HG02759 (cell line): Measurements from ENCODE around the gene AICDA.
A peak's percentile ranks its signal among the peaks of the same experiment; 100 is the strongest.
"Not testable (repeated sequence)": the region's sequence is repeated elsewhere in the genome, so short reads cannot be mapped to it uniquely, and the experiment has no call there.

Source experiments
- ATAC-seq: cut with Tn5 transposase; IDR thresholded peaks from one replicate; pipeline ENCODE4 v1.9.1; 2021; ENCODE audit warnings: mild to moderate bottlenecking, moderate library complexity; ENCODE audit not compliant: unreplicated experiment

AICDA gene

GRCh38 chr12:8612629-8613028 lies at the start of gene AICDA:
Gene AICDA (minus strand): TSS chr12:8612859. CDS start chr12:8612767, 92 bp downstream.
- peak; percentile 32 for ATAC-seq

DNA sequence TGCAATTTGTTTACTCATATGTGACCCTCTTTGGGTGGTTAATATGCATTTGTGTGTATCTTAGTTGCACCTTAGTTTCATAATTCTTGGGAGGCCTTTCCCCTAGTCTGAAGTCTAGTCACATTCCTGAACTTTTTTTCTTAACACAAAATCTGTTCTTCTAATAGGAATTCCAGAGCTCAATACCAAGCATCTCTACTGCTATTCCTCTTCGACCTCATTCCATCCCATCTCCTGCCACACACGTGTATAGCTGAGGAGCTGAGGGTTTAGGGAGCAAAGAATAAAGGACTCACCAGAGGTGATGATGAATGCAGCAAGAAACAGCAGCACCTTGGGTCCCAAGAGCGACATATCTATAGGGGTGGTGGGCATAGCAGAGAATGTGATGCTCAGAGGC lies 49.1 kb upstream of the AICDA start:
- no peak for ATAC-seq

DNA sequence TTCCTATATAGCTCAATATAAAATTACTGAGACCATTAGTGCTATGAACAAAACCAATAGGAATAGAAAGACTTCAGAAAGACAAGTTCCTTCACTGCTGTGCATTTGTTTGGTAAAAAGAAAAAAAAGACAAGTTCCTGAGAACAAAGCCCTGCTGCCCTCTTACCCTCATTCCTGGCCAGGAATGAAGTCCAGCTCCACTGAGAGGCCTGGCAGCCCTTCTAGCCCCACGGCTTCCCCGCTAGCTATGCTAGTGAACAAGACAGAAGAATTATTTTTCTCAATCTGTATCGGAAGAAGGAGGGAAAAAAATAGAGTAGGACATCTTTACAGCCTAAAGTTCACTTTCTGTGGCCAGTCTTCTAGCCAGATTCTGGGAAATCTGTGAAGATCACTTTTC lies 48.4 kb upstream of the AICDA start:
- ATAC-seq: no peak

GRCh38 chr12:8658346-8658745 lies 45.7 kb upstream of the AICDA start:
- no peak for ATAC-seq

- no peak for ATAC-seq
Observed at GRCh38 chr12:8655421-8655820, 42.8 kb upstream of the AICDA start.

- peak; percentile 77 for ATAC-seq
Observed at GRCh38 chr12:8648576-8649205, 36.0 kb upstream of the AICDA start.

DNA sequence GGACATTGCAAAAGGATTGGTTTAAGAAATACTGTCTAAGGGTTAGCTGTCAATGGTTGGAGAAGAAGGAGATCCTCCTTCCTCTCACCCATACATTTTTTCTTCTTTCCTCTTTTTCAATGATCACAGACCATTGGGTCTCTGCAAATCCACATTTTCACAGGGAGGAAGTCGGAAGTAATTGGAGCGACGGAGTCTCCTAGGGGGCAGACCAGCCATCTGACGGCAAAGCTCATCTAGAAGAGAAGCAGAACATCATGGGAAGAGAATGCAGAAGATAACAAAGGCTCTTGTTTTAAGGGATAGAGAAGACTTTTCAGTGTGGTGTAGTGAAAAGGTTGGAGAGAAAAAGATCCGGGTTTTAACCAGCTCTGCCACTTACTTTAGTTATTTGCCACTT lies 35.3 kb upstream of the AICDA start:
- no peak for ATAC-seq

GRCh38 chr12:8644345-8645248 lies 31.9 kb upstream of the AICDA start:
- ATAC-seq: peak; percentile 69

- ATAC-seq: no peak
Observed at GRCh38 chr12:8642775-8643174, 30.1 kb upstream of the AICDA start.

GRCh38 chr12:8639936-8640335 lies 27.3 kb upstream of the AICDA start:
- no peak for ATAC-seq

- ATAC-seq: no peak
Observed at GRCh38 chr12:8638951-8639350, 26.3 kb upstream of the AICDA start.

DNA sequence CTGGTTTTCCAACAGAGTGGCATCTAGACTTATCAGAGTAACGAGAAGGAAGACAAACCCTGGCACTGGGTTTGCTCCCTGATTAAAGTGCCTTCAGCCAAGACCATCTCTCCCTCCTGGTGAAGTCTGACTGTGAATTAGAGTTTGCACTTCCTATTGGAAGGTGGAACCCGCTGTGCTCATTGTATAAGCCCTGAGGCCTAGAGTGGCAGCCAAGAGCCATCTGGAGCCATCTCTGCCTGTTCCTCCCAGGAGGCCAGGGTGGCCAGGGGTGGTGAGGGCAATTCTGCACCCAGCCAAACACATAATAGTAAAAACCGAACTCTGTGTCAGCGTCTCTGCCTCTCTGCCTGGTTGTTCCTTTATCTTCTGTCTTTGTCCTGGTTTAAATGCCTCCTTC lies 25.0 kb upstream of the AICDA start:
- no peak for ATAC-seq

DNA sequence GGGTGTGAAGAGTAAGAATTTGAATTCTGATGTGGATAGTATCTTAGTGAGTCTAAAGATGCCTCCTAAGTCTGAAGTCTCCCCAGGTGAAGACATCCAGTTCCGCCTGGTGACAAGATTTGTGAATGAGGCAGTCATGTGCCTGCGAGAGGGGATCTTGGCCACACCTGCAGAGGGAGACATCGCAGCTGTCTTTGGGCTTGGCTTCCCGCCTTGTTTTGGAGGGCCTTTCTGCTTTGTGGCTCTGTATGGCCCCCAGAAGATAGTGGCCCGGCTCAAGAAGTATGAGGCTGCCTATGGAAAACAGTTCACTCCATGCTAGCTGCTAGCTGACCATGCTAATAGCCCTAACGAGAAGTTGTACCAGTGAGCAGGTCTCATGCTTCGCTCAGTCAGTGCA lies 24.6 kb upstream of the AICDA start:
- ATAC-seq: no peak

DNA sequence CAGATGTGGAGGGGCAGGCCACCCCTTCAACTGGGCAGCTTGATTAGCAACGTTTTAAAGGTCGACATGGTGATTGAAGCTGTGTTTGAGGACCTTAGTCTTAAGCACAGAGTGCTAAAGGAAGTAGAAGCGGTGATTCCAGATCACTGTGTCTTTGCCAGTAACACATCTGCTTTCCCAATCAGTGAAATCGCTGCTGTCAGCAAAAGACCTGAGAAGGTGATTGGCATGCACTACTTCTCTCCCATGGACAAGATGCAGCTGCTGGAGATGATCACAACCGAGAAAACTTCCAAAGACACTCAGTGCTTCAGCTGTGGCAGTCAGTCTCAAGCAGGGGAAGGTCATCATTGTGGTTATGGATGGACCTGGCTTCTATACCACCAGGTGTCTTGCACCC lies 23.9 kb upstream of the AICDA start:
- ATAC-seq: no peak

DNA sequence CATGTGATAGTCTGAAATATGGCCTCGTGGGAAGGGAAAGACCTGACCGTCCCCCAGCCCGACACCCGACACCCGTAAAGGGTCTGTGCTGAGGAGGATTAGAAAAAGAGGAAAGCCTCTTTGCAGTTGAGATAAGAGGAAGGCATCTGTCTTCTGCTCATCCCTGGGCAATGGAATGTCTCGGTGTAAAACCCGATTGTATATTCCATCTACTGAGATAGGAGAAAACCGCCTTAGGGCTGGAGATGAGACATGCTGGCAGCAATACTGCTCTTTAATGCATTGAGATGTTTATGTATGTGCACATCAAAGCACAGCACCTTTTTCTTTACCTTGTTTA lies 23.3 kb upstream of the AICDA start:
- ATAC-seq: not testable (repeated sequence)

DNA sequence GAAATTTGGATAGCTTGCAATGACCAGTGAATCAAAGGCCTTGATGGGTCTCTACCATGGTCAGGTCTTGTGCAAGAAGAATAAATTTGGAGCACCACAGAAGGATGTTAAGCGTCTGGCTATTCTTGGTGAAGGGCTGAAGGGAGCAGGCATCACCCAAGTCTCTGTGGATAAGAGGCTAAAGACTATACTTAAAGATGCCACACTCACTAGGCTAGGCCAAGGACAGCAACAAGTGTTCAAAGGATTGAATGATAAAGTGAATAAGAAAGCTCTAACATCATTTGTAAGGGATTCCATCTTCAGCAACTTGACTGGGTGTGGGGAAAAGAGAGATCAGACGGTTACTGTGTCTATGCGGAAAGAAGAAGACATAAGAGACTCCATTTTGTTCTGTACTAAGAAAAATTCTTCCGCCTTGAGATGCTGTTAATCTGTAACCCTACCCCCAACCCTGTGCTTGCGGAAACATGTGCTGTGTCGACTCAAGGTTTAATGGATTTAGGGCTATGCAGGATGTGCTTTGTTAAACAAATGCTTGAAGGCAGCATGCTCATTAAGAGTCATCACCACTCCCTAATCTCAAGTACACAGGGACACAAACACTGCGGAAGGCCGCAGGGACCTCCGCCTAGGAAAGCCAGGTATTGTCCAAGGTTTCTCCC lies 22.8 kb upstream of the AICDA start:
- ATAC-seq: not testable (repeated sequence)

DNA sequence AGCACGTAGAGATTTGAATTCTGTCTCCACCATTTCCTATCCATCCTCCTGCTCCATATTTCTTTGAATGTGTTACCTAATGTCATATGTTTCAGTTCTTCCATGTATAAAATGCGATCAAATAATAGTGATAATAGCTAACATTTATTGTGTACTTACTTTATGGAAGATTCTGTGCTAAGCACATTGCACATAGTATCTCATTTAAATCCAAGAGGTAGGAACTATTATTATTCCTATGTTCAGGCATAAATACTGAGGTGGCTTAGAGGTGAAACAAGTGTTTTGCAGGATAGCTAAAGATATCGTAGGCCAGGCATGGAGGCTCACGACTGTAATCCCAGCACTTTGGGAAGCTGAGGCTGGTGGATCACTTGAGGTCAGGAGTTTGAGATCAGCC lies 17.5 kb upstream of the AICDA start:
- no peak for ATAC-seq

GRCh38 chr12:8629486-8630033 lies 16.9 kb upstream of the AICDA start:
- peak; percentile 94 for ATAC-seq

DNA sequence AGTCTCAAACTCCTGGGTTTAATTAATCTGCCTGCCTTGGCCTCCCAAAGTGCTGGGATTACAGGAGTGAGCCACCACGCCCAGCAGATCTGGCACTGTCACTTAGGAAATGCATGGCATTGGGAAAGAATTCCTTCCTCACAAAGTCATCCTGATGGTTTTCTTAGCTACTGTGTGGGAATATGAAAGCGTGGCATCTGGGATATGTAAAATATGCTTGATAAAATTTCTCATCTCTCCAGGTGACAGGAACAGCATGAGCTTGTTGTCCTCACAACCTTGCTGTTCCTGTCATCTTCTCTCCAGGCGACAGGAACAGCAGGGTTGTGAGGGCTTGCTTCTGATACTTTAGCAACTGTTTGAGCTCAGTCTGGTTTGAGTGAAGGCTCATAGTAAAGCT lies 16.1 kb upstream of the AICDA start:
- no peak for ATAC-seq

DNA sequence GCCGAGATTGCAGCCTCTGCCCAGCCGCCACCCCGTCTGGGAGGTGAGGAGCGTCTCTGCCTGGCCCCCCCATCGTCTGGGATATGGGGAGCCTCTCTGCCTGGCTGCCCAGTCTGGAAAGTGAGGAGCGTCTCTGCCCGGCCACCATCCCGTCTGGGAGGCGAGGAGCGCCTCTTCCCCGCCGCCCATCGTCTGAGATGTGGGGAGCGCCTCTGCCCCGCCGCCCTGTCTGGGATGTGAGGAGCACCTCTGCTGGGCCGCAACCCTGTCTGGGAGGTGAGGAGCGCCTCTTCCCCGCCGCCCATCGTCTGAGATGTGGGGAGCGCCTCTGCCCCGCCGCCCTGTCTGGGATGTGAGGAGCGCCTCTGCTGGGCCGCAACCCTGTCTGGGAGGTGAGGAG lies 12.1 kb upstream of the AICDA start:
- ATAC-seq: not testable (repeated sequence)

- ATAC-seq: no peak
Observed at GRCh38 chr12:8622646-8623045, 10.0 kb upstream of the AICDA start.

DNA sequence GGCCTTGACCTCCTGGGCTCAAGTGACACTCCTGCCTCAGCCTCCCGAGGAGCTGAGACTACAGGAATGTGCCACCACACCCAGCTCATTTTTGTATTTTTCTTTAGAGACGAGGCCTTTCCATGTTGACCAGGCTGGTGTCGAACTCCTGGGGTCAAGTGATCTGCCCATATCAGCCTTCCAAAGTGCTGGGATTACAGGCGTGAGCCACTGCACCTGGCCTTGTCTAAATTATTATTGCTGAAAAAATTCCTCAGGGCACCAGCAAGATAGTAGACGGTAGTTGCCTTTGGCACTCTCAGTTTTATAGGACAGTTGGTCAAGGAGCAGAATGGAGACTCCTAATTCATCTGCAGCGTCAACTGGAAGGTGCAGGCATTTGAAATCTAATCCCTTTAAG lies 2.5 kb upstream of the AICDA start:
- ATAC-seq: no peak
